ENCODE measurements around the gene CNIH2.

- TF ChIP-seq CTCF (IDR thresholded peaks at IDR 0.05) (peak; percentile 93), EZH2 (IDR thresholded peaks at IDR 0.05; ENCODE audit: borderline replicate concordance, insufficient read depth, low read depth, low read length, poor library complexity, severe bottlenecking) (no peak)
Observed at GRCh38 chr11:66328302-66329144, 50.5 kb downstream of the CNIH2 start.
